GM21360 (cell line): ENCODE measurements around the gene YEATS2.
"Not testable (repeated sequence)": the region's sequence is repeated elsewhere in the genome, so short reads cannot be mapped to it uniquely, and the experiment has no call there.

Experiments
- ATAC-seq: cut with Tn5 transposase; IDR thresholded peaks from one replicate; pipeline ENCODE4 v1.9.1; 2021; ENCODE audit warnings: mild to moderate bottlenecking, moderate library complexity; ENCODE audit not compliant: unreplicated experiment

Gene YEATS2

GRCh38 chr3:183774631-183775030, 77.0 kb downstream of the YEATS2 start:
- no peak for ATAC-seq

GRCh38 chr3:183775781-183776180, 78.2 kb downstream of the YEATS2 start:
- no peak for ATAC-seq

GRCh38 chr3:183776451-183776850, 78.9 kb downstream of the YEATS2 start:
- ATAC-seq, result not testable (repeated sequence)

- no peak for ATAC-seq
Measured at GRCh38 chr3:183777016-183777618, 79.5 kb downstream of the YEATS2 start.

- no peak for ATAC-seq
Measured at GRCh38 chr3:183779896-183780465, 82.4 kb downstream of the YEATS2 start.

GRCh38 chr3:183781246-183781645, 83.6 kb downstream of the YEATS2 start:
- ATAC-seq, result no peak

- ATAC-seq, result no peak
Measured at GRCh38 chr3:183782576-183783276, 85.1 kb downstream of the YEATS2 start.

GRCh38 chr3:183784503-183784902, 86.9 kb downstream of the YEATS2 start:
- ATAC-seq, result not testable (repeated sequence)

GRCh38 chr3:183789826-183790225, 92.2 kb downstream of the YEATS2 start:
- ATAC-seq, result no peak

GRCh38 chr3:183790700-183791099, 93.1 kb downstream of the YEATS2 start:
- ATAC-seq, result no peak

- ATAC-seq, result no peak
Measured at GRCh38 chr3:183792976-183793375, 95.4 kb downstream of the YEATS2 start.

GRCh38 chr3:183794452-183794851, 96.9 kb downstream of the YEATS2 start:
- no peak for ATAC-seq

- no peak for ATAC-seq
Measured at GRCh38 chr3:183796372-183796771, 98.8 kb downstream of the YEATS2 start.

GRCh38 chr3:183797996-183798395, 100.4 kb downstream of the YEATS2 start:
- ATAC-seq, result no peak

GRCh38 chr3:183799461-183799860, 101.9 kb downstream of the YEATS2 start:
- no peak for ATAC-seq

- ATAC-seq, result no peak
Measured at GRCh38 chr3:183800243-183800863, 102.8 kb downstream of the YEATS2 start.

- no peak for ATAC-seq
Measured at GRCh38 chr3:183801601-183802000, 104.0 kb downstream of the YEATS2 start.

- ATAC-seq, result no peak
Measured at GRCh38 chr3:183802989-183803388, 105.4 kb downstream of the YEATS2 start.

GRCh38 chr3:183807209-183807728, 109.7 kb downstream of the YEATS2 start:
- ATAC-seq, result no peak

GRCh38 chr3:183807881-183808280, 110.3 kb downstream of the YEATS2 start:
- no peak for ATAC-seq

- no peak for ATAC-seq
Measured at GRCh38 chr3:183808355-183808754, 110.8 kb downstream of the YEATS2 start.

GRCh38 chr3:183809270-183809669, 111.7 kb downstream of the YEATS2 start:
- ATAC-seq, result no peak
